Mesenchymal stem cell (in vitro differentiated cells and primary cell): ENCODE measurements around the gene CASS4.

ENCODE experiments used
- DNase-seq: peaks from one replicate; pipeline ENCODE4 v3.0.0-alpha.2; 2013
- H2AFZ ChIP-seq: one replicate; pipeline ENCODE4 v1.6.1; 2013; ENCODE audit warnings: low read depth, mild to moderate bottlenecking, control low read depth, inconsistent platforms, low read length, moderate library complexity
- H2AK5ac ChIP-seq: 2 replicates; pipeline ENCODE4 v1.6.1; 2013; ENCODE audit warnings: low read length, moderate library complexity, mild to moderate bottlenecking, inconsistent platforms; ENCODE audit not compliant: severe bottlenecking
- H2BK120ac ChIP-seq: one replicate; pipeline ENCODE4 v1.6.1; 2013; ENCODE audit warnings: low read depth, mild to moderate bottlenecking, inconsistent platforms, low read length, moderate library complexity
- H2BK12ac ChIP-seq, 2 experiments: one replicate each; pipeline ENCODE4 v1.6.1; 2013; ENCODE audit warnings: inconsistent platforms in 2 of 2, low read length in 2 of 2, mild to moderate bottlenecking in 2 of 2, moderate library complexity in 2 of 2, control low read depth in 1 of 2
- H2BK15ac ChIP-seq: one replicate; pipeline ENCODE4 v1.6.1; 2013; ENCODE audit warnings: mild to moderate bottlenecking, low read depth, inconsistent platforms; ENCODE audit not compliant: poor library complexity, severe bottlenecking
- H2BK5ac ChIP-seq: 2 replicates; pipeline ENCODE4 v1.6.1; 2013; ENCODE audit warnings: low read depth, mild to moderate bottlenecking, low read length, control low read depth, inconsistent platforms; ENCODE audit not compliant: poor library complexity, severe bottlenecking
- H3K14ac ChIP-seq, 2 experiments: one replicate each; pipeline ENCODE4 v1.6.1; 2013; ENCODE audit warnings: inconsistent platforms in 2 of 2, low read length in 2 of 2, control low read depth in 1 of 2, mild to moderate bottlenecking in 1 of 2, moderate library complexity in 1 of 2
- H3K18ac ChIP-seq, 2 experiments: one replicate each; pipeline ENCODE4 v1.6.1; 2013; ENCODE audit warnings: inconsistent platforms in 2 of 2, low read length in 2 of 2, control low read depth in 1 of 2, low read depth in 1 of 2, mild to moderate bottlenecking in 1 of 2
- H3K23ac ChIP-seq, 2 experiments: one replicate each; pipeline ENCODE4 v1.6.1; 2013; ENCODE audit warnings: inconsistent platforms in 2 of 2, low read length in 2 of 2, mild to moderate bottlenecking in 2 of 2, moderate library complexity in 2 of 2, control low read depth in 1 of 2
- H3K27ac ChIP-seq: 2 replicates; pipeline ENCODE4 v1.5.1; 2013; ENCODE audit warnings: mild to moderate bottlenecking, moderate library complexity, low read length, control low read depth, inconsistent platforms; ENCODE audit not compliant: poor library complexity, severe bottlenecking
- H3K27me3 ChIP-seq, 2 experiments: 2 replicates each; pipeline versions ENCODE4 v1.6.1 to v1.7.0; 2013; ENCODE audit warnings: low read length in 2 of 2, mild to moderate bottlenecking in 2 of 2, moderate library complexity in 2 of 2, control low read depth in 1 of 2, inconsistent platforms in 1 of 2; ENCODE audit not compliant: control insufficient read depth in 1 of 2, insufficient read depth in 1 of 2
- H3K36me3 ChIP-seq, 2 experiments: 2 replicates each; pipeline versions ENCODE4 v1.6.1 to v1.7.0; 2013; ENCODE audit warnings: low read length in 2 of 2, control low read depth in 1 of 2, inconsistent platforms in 1 of 2, low read depth in 1 of 2, mild to moderate bottlenecking in 1 of 2; ENCODE audit not compliant: insufficient read depth in 2 of 2, control insufficient read depth in 1 of 2
- H3K4ac ChIP-seq, 2 experiments: one replicate each; pipeline ENCODE4 v1.6.1; 2013; ENCODE audit warnings: inconsistent platforms in 2 of 2, low read length in 2 of 2, mild to moderate bottlenecking in 2 of 2, moderate library complexity in 2 of 2, control low read depth in 1 of 2, low read depth in 1 of 2
- H3K4me1 ChIP-seq: 2 replicates; pipeline ENCODE4 v1.6.1; 2013; ENCODE audit warnings: low read depth, low read length, control low read depth; ENCODE audit not compliant: control insufficient read depth, insufficient read depth
- H3K4me2 ChIP-seq: 2 replicates; pipeline ENCODE4 v1.6.1; 2013; ENCODE audit warnings: low read length, mild to moderate bottlenecking, inconsistent platforms; ENCODE audit not compliant: poor library complexity, severe bottlenecking
- H3K4me3 ChIP-seq, 2 experiments: 2 replicates each; pipeline versions ENCODE4 v1.5.1 to v1.7.0; 2013; ENCODE audit warnings: low read length in 2 of 2, mild to moderate bottlenecking in 2 of 2, control low read depth in 1 of 2, low read depth in 1 of 2; ENCODE audit not compliant: insufficient read depth in 1 of 2
- H3K79me1 ChIP-seq: replicated peaks from 2 replicates; pipeline ENCODE4 v1.6.1; 2013; ENCODE audit warnings: mild to moderate bottlenecking, control low read depth, low read length, inconsistent platforms; ENCODE audit not compliant: poor library complexity, severe bottlenecking
- H3K9ac ChIP-seq: 2 replicates; pipeline ENCODE4 v1.7.0; 2013; ENCODE audit warnings: mild to moderate bottlenecking, low read length, moderate library complexity
- H3K9me3 ChIP-seq: 2 replicates; pipeline ENCODE4 v1.7.0; 2013; ENCODE audit warnings: mild to moderate bottlenecking, low read length; ENCODE audit not compliant: control insufficient read depth
- H4K8ac ChIP-seq: one replicate; pipeline ENCODE4 v1.6.1; 2013; ENCODE audit warnings: inconsistent platforms, mild to moderate bottlenecking, low read length, moderate library complexity
- H4K91ac ChIP-seq: one replicate; pipeline ENCODE4 v1.6.1; 2013; ENCODE audit warnings: mild to moderate bottlenecking, low read length, inconsistent platforms
- WGBS: methylation state at CpG from one replicate; pipeline ENCODE4 v1.1.7; 2013; ENCODE audit warnings: mixed read lengths; 5-methylcytosine and 5-hydroxymethylcytosine counted together

The CASS4 gene

GRCh38 chr20:56393653-56394052, 18.4 kb upstream of the CASS4 start:
- Histone ChIP-seq H3K4me1 (peaks cover 3% of the 10 kb centered on the region), H3K27ac (no peak overlapping the region), H3K27me3 (no peaks in the 10 kb centered on the region), H3K18ac (no peak overlapping the region), H2BK5ac (no peak overlapping the region), H4K8ac (no peak overlapping the region), H3K9ac (peak overlapping the region; percentile 97), H2AK5ac (no peak overlapping the region), H3K4me2 (peak overlapping the region; percentile 63), H3K36me3 (peaks cover 22 to 42% of the 10 kb centered on the region in 2 experiments), H4K91ac (no peak overlapping the region), H3K4ac (no peak overlapping the region), H3K9me3 (no peaks in the 10 kb centered on the region), H2BK120ac (no peak overlapping the region), H2AFZ (no peak overlapping the region), H3K23ac (no peak overlapping the region), H2BK12ac (no peak overlapping the region), H3K14ac (no peak overlapping the region), H3K79me1 (peaks cover 28% of the 10 kb centered on the region), H3K4me3 (peak overlapping the region in 1 of 2 experiments; percentile 96), H2BK15ac (no peak overlapping the region)
- 85% methylated on average over 8 of the region's 8 CpGs for WGBS
- no peak for DNase-seq

GRCh38 chr20:56395166-56395565, 16.9 kb upstream of the CASS4 start:
- Histone ChIP-seq H4K91ac (no peak overlapping the region), H2BK12ac (peak overlapping the region in 1 of 2 experiments; percentile 40), H3K4me3 (no peak overlapping the region), H3K4ac (no peak overlapping the region), H2AFZ (no peak overlapping the region), H3K18ac (no peak overlapping the region), H3K23ac (no peak overlapping the region), H2AK5ac (no peak overlapping the region), H3K9ac (no peak overlapping the region), H2BK5ac (no peak overlapping the region), H2BK15ac (no peak overlapping the region), H3K14ac (no peak overlapping the region), H3K36me3 (peaks cover 16 to 52% of the 10 kb centered on the region in 2 experiments), H3K27ac (no peak overlapping the region), H2BK120ac (no peak overlapping the region), H3K9me3 (no peaks in the 10 kb centered on the region), H3K4me2 (no peak overlapping the region), H3K27me3 (no peaks in the 10 kb centered on the region), H3K79me1 (peaks cover 18% of the 10 kb centered on the region), H3K4me1 (peaks cover 3% of the 10 kb centered on the region), H4K8ac (peak overlapping the region; percentile 7)
- DNase-seq: no peak
- 97% methylated on average over 4 of the region's 4 CpGs for WGBS

- Histone ChIP-seq H2AK5ac (no peak overlapping the region), H4K8ac (no peak overlapping the region), H2BK15ac (no peak overlapping the region), H3K9ac (peak overlapping the region; percentile 19), H3K4me2 (no peak overlapping the region), H3K14ac (no peak overlapping the region), H3K4me3 (no peak overlapping the region), H2BK120ac (no peak overlapping the region), H3K27me3 (no peaks in the 10 kb centered on the region), H3K36me3 (peaks cover 27 to 90% of the 10 kb centered on the region in 2 experiments), H2BK5ac (no peak overlapping the region), H2BK12ac (no peak overlapping the region), H2AFZ (no peak overlapping the region), H3K9me3 (no peaks in the 10 kb centered on the region), H4K91ac (no peak overlapping the region), H3K23ac (no peak overlapping the region), H3K79me1 (peaks cover 26% of the 10 kb centered on the region), H3K18ac (no peak overlapping the region), H3K4me1 (no peaks in the 10 kb centered on the region), H3K27ac (no peak overlapping the region), H3K4ac (no peak overlapping the region)
- peak; percentile 79 for DNase-seq
These were observed 11.9 kb upstream of the CASS4 start for GRCh38 chr20:56400001-56400640.

GRCh38 chr20:56403465-56403864, 8.6 kb upstream of the CASS4 start:
- no peak overlapping the region for H3K14ac ChIP-seq
- no peak overlapping the region for H3K23ac ChIP-seq
- H3K4me3 ChIP-seq: no peak overlapping the region
- no peak for DNase-seq
- 97% methylated on average over 25 of the region's 26 CpGs for WGBS
- no peak overlapping the region for H2BK5ac ChIP-seq
- H3K36me3 ChIP-seq: peaks cover 30 to 87% of the 10 kb centered on the region in 2 experiments
- H2BK120ac ChIP-seq: no peak overlapping the region
- H3K27ac ChIP-seq: no peak overlapping the region
- no peak overlapping the region for H2AFZ ChIP-seq
- no peaks in the 10 kb centered on the region for H3K27me3 ChIP-seq
- no peak overlapping the region for H2AK5ac ChIP-seq
- H3K9me3 ChIP-seq: no peaks in the 10 kb centered on the region
- H2BK15ac ChIP-seq: no peak overlapping the region
- H4K8ac ChIP-seq: peak overlapping the region; percentile 7
- H2BK12ac ChIP-seq: no peak overlapping the region
- H3K79me1 ChIP-seq: peaks cover 24% of the 10 kb centered on the region
- no peak overlapping the region for H4K91ac ChIP-seq
- H3K9ac ChIP-seq: no peak overlapping the region
- no peak overlapping the region for H3K4ac ChIP-seq
- H3K4me1 ChIP-seq: no peaks in the 10 kb centered on the region
- no peak overlapping the region for H3K4me2 ChIP-seq
- no peak overlapping the region for H3K18ac ChIP-seq
